Progenitor cell of endocrine pancreas (in vitro differentiated cells): Measurements from ENCODE around the gene ABCC9. TPM values are rescaled to one million over a fixed set of nuclear protein-coding genes. Genes with fewer than 3 reads are reported as not detected.

Source experiments
- DNase-seq: peaks from one replicate; pipeline ENCODE4 v3.0.0; 2021; ENCODE audit warnings: low spot score; ENCODE audit not compliant: unreplicated experiment
- H3K27ac Mint-ChIP-seq: 2 replicates; pipeline ENCODE4 v1.8.0; 2021; ENCODE audit warnings: mild to moderate bottlenecking, moderate library complexity, mixed read lengths
- H3K27me3 Mint-ChIP-seq: 2 replicates; pipeline ENCODE4 v1.8.0; 2021; ENCODE audit warnings: mixed read lengths
- H3K36me3 Mint-ChIP-seq: 2 replicates; pipeline ENCODE4 v1.8.0; 2022; ENCODE audit warnings: mixed read lengths; ENCODE audit not compliant: insufficient read depth
- H3K4me1 Mint-ChIP-seq: 2 replicates; pipeline ENCODE4 v1.8.0; 2021; ENCODE audit warnings: low read depth, mixed read lengths
- H3K4me3 Mint-ChIP-seq: 2 replicates; pipeline ENCODE4 v1.8.0; 2021; ENCODE audit warnings: low read depth, mild to moderate bottlenecking, moderate library complexity, mixed read lengths
- H3K9me3 Mint-ChIP-seq: 2 replicates; pipeline ENCODE4 v1.8.0; 2021; ENCODE audit warnings: low read depth, mixed read lengths
- long read RNA-seq: library from polyadenylated mRNA; unstranded; transcript quantifications from one replicate; pipeline ENCODE4 v2.0.0, GENCODE V29; 2020
- total RNA-seq: library from RNA; stranded (reverse); gene quantifications from 2 replicates; pipeline ENCODE4 v1.2.1, GENCODE V29; 2021
- TF ChIP-seq, protein P1 (sequence below): fragments of 200-600 bp; sonication (generic); IDR thresholded peaks from one replicate; pipeline ENCODE4 v1.5.0; 2021; ENCODE audit warnings: antibody characterized with exemption, mild to moderate bottlenecking; ENCODE audit not compliant: unreplicated experiment

ABCC9 gene
- total RNA-seq, result 0.16 and 0.29 TPM in 2 replicates
- long read RNA-seq, result 0 reads

DNA sequence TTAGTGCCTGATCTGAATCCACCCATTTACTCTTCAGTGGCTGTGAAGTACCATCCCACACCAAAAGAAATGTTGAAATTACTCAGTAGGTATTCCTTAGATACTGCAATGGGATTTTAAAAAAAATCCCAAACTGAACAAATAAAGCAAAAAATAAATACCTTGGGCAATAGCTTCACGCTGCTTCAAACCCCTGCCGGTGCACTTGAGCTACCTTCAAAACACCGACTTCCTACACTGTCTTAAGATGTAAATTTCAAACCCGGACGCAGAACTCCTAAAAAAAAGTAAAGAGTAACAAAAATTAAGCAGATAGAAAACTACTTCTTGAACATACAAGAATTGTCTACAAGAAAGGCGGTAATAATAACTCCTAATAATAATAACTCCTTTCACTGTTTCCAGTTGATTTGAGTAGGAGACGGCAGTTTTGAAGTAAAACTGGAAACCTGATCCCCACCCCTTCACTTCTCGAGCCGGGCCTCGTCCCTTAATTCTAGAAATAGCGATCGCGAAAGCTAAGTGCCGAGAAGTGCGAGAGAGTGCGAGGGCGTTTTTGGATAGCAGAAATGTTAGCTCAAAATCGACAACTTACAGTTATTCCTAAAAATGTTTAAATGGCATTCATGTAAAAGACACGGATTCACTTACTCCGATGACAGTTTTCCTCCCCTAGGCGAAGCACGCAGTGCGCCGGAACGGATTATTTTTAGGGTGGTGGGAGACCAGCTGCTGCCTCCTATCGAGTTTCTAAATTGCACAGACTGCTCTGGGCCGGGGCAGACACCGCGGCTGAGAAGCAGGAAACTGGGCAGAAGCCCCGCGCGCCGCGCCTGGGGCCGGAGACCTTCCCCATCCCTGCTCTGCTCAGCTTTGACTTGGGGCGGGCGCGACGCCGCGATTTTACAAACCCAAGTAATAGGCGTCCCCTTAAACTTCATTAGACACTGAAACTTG is at the start of gene ABCC9:
Gene ABCC9 (minus strand): TSS at position 878 of the 957 bp plus-strand sequence. CDS start 4,752 bp downstream, outside the sequence.
- DNase-seq, result peak; percentile 38
- peak within 1 kb of the TSS; percentile 71 for H3K4me3 Mint-ChIP-seq
- TF ChIP-seq, protein P1, sequence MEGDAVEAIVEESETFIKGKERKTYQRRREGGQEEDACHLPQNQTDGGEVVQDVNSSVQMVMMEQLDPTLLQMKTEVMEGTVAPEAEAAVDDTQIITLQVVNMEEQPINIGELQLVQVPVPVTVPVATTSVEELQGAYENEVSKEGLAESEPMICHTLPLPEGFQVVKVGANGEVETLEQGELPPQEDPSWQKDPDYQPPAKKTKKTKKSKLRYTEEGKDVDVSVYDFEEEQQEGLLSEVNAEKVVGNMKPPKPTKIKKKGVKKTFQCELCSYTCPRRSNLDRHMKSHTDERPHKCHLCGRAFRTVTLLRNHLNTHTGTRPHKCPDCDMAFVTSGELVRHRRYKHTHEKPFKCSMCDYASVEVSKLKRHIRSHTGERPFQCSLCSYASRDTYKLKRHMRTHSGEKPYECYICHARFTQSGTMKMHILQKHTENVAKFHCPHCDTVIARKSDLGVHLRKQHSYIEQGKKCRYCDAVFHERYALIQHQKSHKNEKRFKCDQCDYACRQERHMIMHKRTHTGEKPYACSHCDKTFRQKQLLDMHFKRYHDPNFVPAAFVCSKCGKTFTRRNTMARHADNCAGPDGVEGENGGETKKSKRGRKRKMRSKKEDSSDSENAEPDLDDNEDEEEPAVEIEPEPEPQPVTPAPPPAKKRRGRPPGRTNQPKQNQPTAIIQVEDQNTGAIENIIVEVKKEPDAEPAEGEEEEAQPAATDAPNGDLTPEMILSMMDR, result no peak
- peaks cover 12% of the 10 kb centered on the region for H3K4me1 Mint-ChIP-seq
- H3K9me3 Mint-ChIP-seq, result no peaks in the 10 kb centered on the region
- peaks cover 61% of the 10 kb centered on the region for H3K27me3 Mint-ChIP-seq
- peak within 1 kb of the TSS; percentile 37 for H3K27ac Mint-ChIP-seq
- H3K36me3 Mint-ChIP-seq, result no peaks in the 10 kb centered on the region

DNA sequence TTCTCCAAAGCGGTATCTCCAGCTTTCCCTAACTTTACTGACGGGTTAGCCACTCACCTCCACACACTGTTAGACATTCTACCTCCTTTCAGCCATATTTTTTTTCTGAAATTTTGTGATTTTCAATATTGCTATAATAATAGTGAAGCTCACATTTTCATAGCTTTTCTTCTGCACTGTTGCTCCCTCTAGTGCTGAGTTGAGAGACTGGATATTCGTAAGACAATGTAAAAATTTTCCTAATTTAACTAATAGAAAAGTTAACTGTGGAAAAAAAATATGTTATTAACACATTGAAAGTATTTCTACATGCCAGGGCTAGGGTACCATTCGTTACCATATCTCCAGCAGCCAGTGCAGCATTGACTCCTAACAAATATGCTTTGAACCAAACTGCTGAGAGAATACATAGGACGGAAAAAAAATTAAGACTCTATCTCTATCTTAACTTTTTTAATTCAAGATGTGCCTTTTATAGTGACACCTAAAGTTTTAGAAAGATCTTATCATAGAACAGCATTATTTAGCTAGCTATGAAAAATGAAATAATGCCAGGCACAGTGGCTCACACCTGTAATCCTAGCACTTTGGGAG is 48.7 kb upstream of the ABCC9 start:
- peaks cover 3% of the 10 kb centered on the region for H3K27me3 Mint-ChIP-seq
- H3K4me3 Mint-ChIP-seq, result no peak overlapping the region
- no peaks in the 10 kb centered on the region for H3K4me1 Mint-ChIP-seq
- H3K9me3 Mint-ChIP-seq, result no peaks in the 10 kb centered on the region
- no peaks in the 10 kb centered on the region for H3K36me3 Mint-ChIP-seq
- TF ChIP-seq, protein P1, result peak; percentile 75
- DNase-seq, result no peak
- H3K27ac Mint-ChIP-seq, result no peak overlapping the region

- Mint-ChIP-seq H3K27ac (no peak overlapping the region), H3K27me3 (peaks cover 3% of the 10 kb centered on the region), H3K4me1 (no peaks in the 10 kb centered on the region), H3K36me3 (no peaks in the 10 kb centered on the region), H3K4me3 (no peak overlapping the region), H3K9me3 (no peaks in the 10 kb centered on the region)
- TF ChIP-seq, protein P1, result no peak
- DNase-seq, result no peak
These were observed 47.4 kb upstream of the ABCC9 start for GRCh38 chr12:21988619-21989018.

- H3K4me1 Mint-ChIP-seq, result no peaks in the 10 kb centered on the region
- H3K9me3 Mint-ChIP-seq, result no peaks in the 10 kb centered on the region
- no peak overlapping the region for H3K27ac Mint-ChIP-seq
These were observed 46.5 kb upstream of the ABCC9 start for GRCh38 chr12:21987755-21988154.

DNA sequence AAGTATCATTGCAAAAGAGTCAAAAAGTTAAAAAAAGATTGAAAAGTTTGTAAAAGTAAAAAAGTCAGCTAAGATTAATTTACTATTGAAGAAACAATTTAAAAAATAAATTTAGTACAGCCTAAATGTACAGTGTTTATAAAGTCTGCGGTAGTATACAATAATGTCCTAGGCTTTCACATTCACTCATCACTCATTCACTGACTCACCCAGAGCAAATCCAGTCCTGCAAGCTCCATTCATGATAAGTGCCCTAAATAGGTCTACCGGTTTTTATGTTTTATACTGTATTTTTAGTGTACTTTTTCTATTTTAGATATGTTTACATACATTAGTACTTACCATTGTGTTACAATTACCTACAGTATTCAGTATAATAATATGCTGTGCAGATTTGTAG is 43.9 kb upstream of the ABCC9 start:
- Mint-ChIP-seq H3K36me3 (no peaks in the 10 kb centered on the region), H3K27me3 (no peaks in the 10 kb centered on the region), H3K4me3 (no peak overlapping the region), H3K27ac (no peak overlapping the region), H3K9me3 (no peaks in the 10 kb centered on the region), H3K4me1 (no peaks in the 10 kb centered on the region)
- DNase-seq, result no peak
- TF ChIP-seq, protein P1, result no peak

More at GRCh38 chr12:21987755-21988154, 46.5 kb upstream of the ABCC9 start:
- DNase-seq, result no peak
- no peak overlapping the region for H3K4me3 Mint-ChIP-seq
- TF ChIP-seq, protein P1, result no peak
- peaks cover 3% of the 10 kb centered on the region for H3K27me3 Mint-ChIP-seq
- no peaks in the 10 kb centered on the region for H3K36me3 Mint-ChIP-seq
